Astrocyte (in vitro differentiated cells and primary cell): ENCODE measurements around the gene CENPT.

ENCODE experiments used
- CTCF ChIP-seq: IDR thresholded peaks from 2 replicates; pipeline ENCODE4 v1.5.1; 2011; ENCODE audit warnings: low read depth, mild to moderate bottlenecking, inconsistent platforms, low read length, moderate library complexity; ENCODE audit not compliant: insufficient read depth
- EZH2 ChIP-seq: IDR thresholded peaks from 2 replicates; pipeline ENCODE4 v1.6.1; 2012; ENCODE audit warnings: mild to moderate bottlenecking, low read length, inconsistent platforms; ENCODE audit not compliant: insufficient read depth

- TF ChIP-seq CTCF (no peak), EZH2 (no peak)
Observed at GRCh38 chr16:67883146-67883871, 35.8 kb upstream of the CENPT start.
